ENCODE results near the gene RAB1A. TPM values are rescaled to one million over a fixed set of nuclear protein-coding genes. Genes with fewer than 3 reads are reported as not detected.

Gene RAB1A
- total and polyA plus RNA-seq, 2 of the 13 experiments (the other 11 are each of a cell fraction or from before 2014, with no cell fraction given) = 206 to 226 TPM

- no peak for TF ChIP-seq ZNF605 (CRISPR knock-in tag; IDR thresholded peaks at IDR 0.05)
- peak; percentile 91 for TF ChIP-seq ZNF782 (CRISPR knock-in tag; IDR thresholded peaks at IDR 0.05; ENCODE audit: borderline replicate concordance)
- TF ChIP-seq ZSCAN29 (CRISPR knock-in tag; conservative IDR thresholded peaks at IDR 0.05) = no peak
- TF ChIP-seq ZNF746 (CRISPR knock-in tag; IDR thresholded peaks at IDR 0.05) = peak; percentile 78; the same call in 1 of the 2 replicates
- TF ChIP-seq ZNF496 (CRISPR knock-in tag; IDR thresholded peaks at IDR 0.05; ENCODE audit: insufficient replicate concordance) = no peak
- TF ChIP-seq EZH2 (conservative IDR thresholded peaks at IDR 0.05; ENCODE audit: low read depth, low read length) = no peak
- no peak for TF ChIP-seq MAFK (conservative IDR thresholded peaks at IDR 0.05 in 1 of 2, IDR thresholded peaks at IDR 0.05 in 1 of 2; ENCODE audit: low read length in 2 of 2)
- TF ChIP-seq ZSCAN20 (CRISPR knock-in tag; IDR thresholded peaks at IDR 0.05; ENCODE audit: borderline replicate concordance) = peak; percentile 94
- TF ChIP-seq ZNF326 (CRISPR knock-in tag; IDR thresholded peaks at IDR 0.05; ENCODE audit: borderline replicate concordance) = no peak
- TF ChIP-seq ARID4A (CRISPR knock-in tag; IDR thresholded peaks at IDR 0.05; ENCODE audit: borderline replicate concordance) = peak; percentile 93; the same call in 1 of the 2 replicates
- no peak for TF ChIP-seq RXRB (CRISPR knock-in tag; IDR thresholded peaks at IDR 0.05; ENCODE audit: borderline replicate concordance)
- TF ChIP-seq CBX2 (IDR thresholded peaks at IDR 0.05; ENCODE audit: low read depth, low read length) = no peak
- no peak for TF ChIP-seq CBX2 (CRISPR knock-in tag; IDR thresholded peaks at IDR 0.05; ENCODE audit: low read depth)
- peak; percentile 37 to 42; a peak in 2 of 4 replicates for TF ChIP-seq HMGXB4 (CRISPR knock-in tag; IDR thresholded peaks at IDR 0.05; ENCODE audit: borderline replicate concordance in 1 of 2, low read depth in 1 of 2)
- no peak for TF ChIP-seq SNRNP70 (IDR thresholded peaks at IDR 0.05; ENCODE audit: low read depth, low read length)
- no peak for TF ChIP-seq MLLT10 (CRISPR knock-in tag; IDR thresholded peaks at IDR 0.05)
- no peak for TF ChIP-seq ZNF513 (CRISPR knock-in tag; conservative IDR thresholded peaks at IDR 0.05)
- TF ChIP-seq ZNF644 (CRISPR knock-in tag; IDR thresholded peaks at IDR 0.05; ENCODE audit: low read depth) = no peak
- peak; percentile 86 for TF ChIP-seq POGK (CRISPR knock-in tag; conservative IDR thresholded peaks at IDR 0.05)
Measured at GRCh38 chr2:65056215-65057053, 73.5 kb downstream of the RAB1A start, which contains the start of gene CEP68 (continued).
